Activated T-cell treated with anti-CD3 and anti-CD28 coated beads, Interleukin-2, amount 50 U/mL, for 1 hour (primary cell): ENCODE results near the gene MKNK2.
"Not testable (repeated sequence)": the region's sequence is repeated elsewhere in the genome, so short reads cannot be mapped to it uniquely, and the experiment has no call there.

Source experiments
- DNase-seq: peaks from one replicate; pipeline ENCODE4 v3.0.0-alpha.2; 2020

The MKNK2 gene

DNA sequence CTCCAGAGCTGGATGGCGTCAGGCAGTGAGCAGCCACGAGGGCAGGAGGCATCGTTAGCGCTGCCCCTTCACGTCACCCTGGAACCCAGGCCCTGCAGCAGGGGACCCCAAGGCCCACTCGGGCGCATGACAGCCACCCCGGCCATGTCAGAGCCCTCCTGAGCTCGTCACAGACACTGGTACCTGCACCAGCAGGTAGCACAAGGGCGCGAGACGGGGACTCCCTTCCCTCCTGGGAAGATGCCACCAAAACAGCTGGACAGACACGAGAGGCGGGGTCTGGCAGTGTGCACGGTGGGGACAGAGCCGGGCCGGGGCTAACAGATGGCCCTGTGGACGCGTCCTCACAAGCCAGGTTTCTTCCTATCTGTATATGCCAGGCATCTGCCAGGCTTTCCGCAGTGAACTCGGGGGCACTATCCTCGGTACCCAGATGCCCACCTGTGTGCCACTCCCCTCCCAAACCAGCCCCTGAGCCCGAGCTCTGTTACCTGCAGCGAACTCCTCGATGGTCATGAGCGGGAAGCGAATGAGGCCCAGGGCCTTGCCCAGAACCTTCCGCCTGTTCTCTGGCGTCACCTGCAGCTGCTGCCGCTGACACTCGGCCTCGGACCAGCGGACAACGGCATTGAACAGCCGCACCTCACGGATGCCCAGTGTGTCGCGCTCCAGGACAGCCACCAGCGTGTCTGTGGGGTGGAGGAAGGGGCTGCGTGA lies 61.4 kb downstream of the MKNK2 start:
- DNase-seq = no peak

DNA sequence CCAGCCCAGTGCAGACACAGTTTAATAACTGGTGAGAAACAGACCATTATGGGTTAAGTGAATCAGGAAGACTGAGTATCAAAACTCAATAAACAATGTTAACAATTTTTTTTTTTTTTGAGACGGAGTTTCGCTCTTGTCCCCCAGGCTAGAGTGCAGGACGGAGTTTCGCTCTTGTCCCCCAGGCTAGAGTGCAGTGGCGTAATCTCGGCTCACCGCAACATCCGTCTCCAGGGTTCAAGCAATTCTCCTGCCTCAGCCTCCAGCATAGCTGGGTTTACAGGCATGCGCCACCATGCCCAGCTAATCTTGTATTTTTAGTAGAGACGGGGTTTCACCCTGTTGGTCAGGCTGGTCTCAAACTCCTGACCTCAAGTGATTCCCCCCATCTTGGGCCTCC lies 62.6 kb downstream of the MKNK2 start:
- not testable (repeated sequence) for DNase-seq
